Mononuclear cell (primary cell): ENCODE results near the gene AADAT. TPM values are rescaled to one million over a fixed set of nuclear protein-coding genes. Genes with fewer than 3 reads are reported as not detected.
"Not testable (repeated sequence)": the region's sequence is repeated elsewhere in the genome, so short reads cannot be mapped to it uniquely, and the experiment has no call there.

Source experiments
- H3K27me3 ChIP-seq: 2 replicates; pipeline ENCODE4 v1.6.0; 2011; ENCODE audit warnings: low read length, control low read depth; ENCODE audit not compliant: insufficient read depth
- H3K4me1 ChIP-seq: 2 replicates; pipeline ENCODE4 v1.5.1; 2011; ENCODE audit warnings: mild to moderate bottlenecking, low read length, control low read depth; ENCODE audit not compliant: insufficient read depth
- H3K4me3 ChIP-seq: 2 replicates; pipeline ENCODE4 v1.5.1; 2011; ENCODE audit warnings: mild to moderate bottlenecking, low read length, moderate library complexity
- H3K9me3 ChIP-seq: 2 replicates; pipeline ENCODE4 v1.5.1; 2011; ENCODE audit warnings: low read depth, mild to moderate bottlenecking, control low read depth, low read length
- total RNA-seq: library from RNA; depleted of rRNA; stranded (reverse); fragments of >200 nt; gene quantifications from one replicate; pipeline ENCODE4 v1.2.3, GENCODE V29; 2012

The AADAT gene
- total RNA-seq, 1 donor, result not detected

DNA sequence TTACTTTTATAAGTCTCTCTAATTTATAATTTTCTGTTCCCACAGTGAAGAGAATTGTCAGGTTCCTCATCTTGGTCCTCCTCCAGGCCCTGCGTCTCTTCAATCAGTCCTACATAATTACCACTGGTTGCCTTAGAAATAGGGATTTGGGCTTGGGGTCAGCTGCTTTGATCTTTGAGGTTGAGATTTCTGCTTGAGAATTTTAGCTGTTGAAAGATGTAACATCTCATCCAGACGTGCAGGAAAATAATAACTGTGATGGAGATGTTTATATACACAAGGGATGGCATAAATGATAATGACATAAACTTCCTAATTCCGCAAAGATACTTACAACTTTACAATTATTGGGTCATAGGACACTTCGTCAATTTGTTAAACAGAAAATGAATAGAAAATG, 30.3 kb downstream of the AADAT start:
- no peaks in the 10 kb centered on the region for H3K27me3 ChIP-seq
- H3K9me3 ChIP-seq, result no peaks in the 10 kb centered on the region
- H3K4me3 ChIP-seq, result no peak overlapping the region
- H3K4me1 ChIP-seq, result no peaks in the 10 kb centered on the region

DNA sequence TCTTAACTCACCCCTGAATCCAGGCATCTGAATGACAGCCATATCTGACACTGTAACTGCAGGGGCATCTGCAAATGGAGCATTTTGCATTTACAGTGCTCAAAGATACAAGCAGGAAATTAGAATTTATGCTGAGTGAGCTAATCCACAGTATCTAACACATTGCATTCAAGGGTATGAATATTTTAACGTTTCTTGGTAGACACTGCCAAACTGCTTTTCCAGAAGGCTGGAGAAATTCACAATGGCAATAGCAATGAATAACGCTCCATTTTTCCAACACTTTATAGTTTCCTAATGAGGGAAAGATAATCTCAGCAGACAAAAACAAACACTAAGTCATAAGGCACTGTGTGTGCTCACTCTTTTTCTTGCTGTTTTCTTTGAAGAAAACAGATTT, 30.9 kb downstream of the AADAT start:
- H3K27me3 ChIP-seq, result no peaks in the 10 kb centered on the region
- no peaks in the 10 kb centered on the region for H3K9me3 ChIP-seq
- no peak overlapping the region for H3K4me3 ChIP-seq
- H3K4me1 ChIP-seq, result no peaks in the 10 kb centered on the region

DNA sequence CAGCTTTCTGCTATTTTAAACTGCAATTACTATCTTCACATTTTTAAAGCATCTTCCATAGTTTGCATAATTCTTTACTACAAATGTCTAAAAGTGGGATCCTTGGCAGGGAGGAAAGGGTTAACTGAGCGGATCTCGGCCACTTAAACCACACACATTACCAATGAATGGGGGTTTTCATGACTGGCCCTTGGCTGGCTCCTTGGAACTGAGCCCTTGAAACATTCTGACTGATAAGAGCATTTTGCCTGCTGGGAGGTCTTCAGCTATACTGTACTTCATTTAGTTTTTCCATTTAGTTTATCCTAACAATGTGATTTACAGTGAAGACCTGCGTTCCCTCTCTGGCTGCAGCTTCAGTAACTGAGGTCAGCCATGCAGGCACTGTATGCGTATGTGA, 31.9 kb downstream of the AADAT start:
- Histone ChIP-seq H3K4me1 (no peaks in the 10 kb centered on the region), H3K4me3 (no peak overlapping the region), H3K9me3 (no peaks in the 10 kb centered on the region), H3K27me3 (no peaks in the 10 kb centered on the region)

DNA sequence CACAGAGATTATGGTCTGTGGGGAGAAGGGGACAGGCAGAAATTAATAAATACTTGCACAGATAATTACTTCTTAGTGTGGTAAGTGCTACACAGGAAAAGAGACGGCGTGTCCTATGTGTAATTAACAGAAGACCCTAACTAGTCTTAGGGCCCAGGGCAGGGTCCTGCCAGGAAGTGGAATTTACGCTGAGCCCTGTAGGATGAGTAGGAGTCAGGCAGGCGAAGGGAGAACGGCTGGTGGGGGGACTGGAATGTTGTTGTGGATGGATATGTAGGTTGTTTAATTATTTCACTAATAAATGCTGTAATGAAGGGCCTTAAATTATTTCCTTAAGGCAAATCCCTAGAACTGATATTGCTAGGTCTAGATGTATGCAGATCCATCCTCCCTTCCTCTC, 36.8 kb downstream of the AADAT start:
- H3K4me3 ChIP-seq, result no peak overlapping the region
- no peaks in the 10 kb centered on the region for H3K4me1 ChIP-seq
- H3K27me3 ChIP-seq, result no peaks in the 10 kb centered on the region
- no peaks in the 10 kb centered on the region for H3K9me3 ChIP-seq

DNA sequence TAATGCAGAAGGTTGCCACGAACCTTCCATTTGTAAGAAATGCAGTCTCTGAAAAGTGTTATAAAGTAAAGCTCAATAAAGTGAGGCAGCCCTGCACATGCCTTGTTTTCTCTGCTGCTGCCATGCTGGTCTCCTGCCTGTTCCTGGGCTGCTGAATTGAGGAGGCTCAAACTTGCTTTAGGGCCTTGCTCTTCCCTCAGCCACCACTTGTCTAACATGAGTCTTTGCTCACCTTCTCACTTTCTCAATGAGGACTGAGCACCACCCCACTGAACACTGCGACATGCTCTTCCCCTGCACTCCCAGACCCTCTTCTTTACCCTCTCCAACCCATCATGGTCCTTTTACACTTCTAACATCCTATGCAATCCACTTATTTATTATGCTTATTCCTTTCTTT, 38.4 kb downstream of the AADAT start:
- no peaks in the 10 kb centered on the region for H3K27me3 ChIP-seq
- no peak overlapping the region for H3K4me3 ChIP-seq
- H3K4me1 ChIP-seq, result no peaks in the 10 kb centered on the region
- H3K9me3 ChIP-seq, result no peaks in the 10 kb centered on the region

DNA sequence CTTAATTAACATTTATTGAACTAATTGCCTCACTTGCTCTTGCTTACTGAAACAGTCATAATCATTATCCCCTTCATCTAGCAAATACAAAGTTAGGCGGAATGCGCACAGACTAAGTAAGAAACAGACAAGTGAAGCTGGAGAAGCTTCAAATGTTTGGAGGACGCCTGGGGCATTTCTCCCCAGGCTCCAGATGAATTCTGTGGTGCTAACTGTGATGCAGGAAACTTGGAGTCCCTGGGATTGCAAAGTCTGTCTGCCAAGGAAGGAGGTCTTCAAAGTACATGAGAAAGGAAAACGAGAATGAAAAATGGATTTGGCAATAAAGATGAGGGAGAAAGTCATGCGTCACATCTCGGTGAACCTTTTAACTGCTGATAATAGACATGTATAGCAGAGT, 40.0 kb downstream of the AADAT start:
- Histone ChIP-seq H3K9me3 (no peaks in the 10 kb centered on the region), H3K4me1 (no peaks in the 10 kb centered on the region), H3K27me3 (no peaks in the 10 kb centered on the region), H3K4me3 (no peak overlapping the region)

DNA sequence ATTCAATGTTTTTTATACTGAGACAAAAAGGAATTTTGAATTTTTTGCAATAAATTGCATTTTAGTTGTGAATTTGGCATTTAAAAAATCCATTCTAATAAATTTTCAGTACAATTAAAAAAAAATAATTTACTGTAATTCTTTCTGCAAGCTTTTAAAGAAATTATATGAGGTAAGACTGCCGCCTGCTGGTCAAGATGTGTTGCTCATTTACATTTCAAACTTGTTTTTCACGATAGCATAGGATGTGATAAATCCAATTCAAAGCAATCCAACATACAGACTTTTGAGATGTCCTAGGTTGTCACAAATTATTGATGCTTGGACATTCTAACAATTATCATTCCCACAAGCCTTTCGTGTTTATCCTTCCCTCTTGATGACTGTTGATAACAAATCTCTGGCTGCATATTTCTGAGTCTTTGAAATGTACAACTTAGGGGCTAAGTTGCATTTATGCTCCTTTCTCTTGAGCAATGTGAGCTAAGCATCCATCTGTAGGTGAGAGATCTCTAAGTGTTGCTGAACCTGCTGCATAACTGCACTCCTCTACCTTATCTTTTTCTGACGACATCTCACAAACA, 41.9 kb downstream of the AADAT start:
- no peak overlapping the region for H3K4me3 ChIP-seq
- H3K4me1 ChIP-seq, result no peaks in the 10 kb centered on the region
- H3K27me3 ChIP-seq, result no peaks in the 10 kb centered on the region
- H3K9me3 ChIP-seq, result no peaks in the 10 kb centered on the region

DNA sequence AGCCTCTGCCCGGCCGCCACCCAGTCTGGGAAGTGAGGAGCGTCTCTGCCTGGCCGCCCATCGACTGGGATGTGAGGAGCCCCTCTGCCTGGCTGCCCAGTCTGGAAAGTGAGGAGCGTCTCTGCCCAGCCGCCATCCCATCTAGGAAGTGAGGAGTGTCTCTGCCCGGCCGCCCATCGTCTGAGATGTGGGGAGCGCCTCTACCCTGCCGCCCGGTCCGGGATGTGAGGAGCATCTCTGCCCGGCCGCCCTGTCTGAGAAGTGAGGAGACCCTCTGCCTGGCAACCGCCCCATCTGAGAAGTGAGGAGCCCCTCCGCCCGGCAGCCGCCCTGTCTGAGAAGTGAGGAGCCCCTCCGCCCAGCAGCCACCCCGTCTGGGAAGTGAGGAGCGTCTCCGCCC, 43.6 kb downstream of the AADAT start:
- H3K27me3 ChIP-seq, H3K9me3 ChIP-seq, H3K4me3 ChIP-seq, H3K4me1 ChIP-seq: not testable (repeated sequence)

DNA sequence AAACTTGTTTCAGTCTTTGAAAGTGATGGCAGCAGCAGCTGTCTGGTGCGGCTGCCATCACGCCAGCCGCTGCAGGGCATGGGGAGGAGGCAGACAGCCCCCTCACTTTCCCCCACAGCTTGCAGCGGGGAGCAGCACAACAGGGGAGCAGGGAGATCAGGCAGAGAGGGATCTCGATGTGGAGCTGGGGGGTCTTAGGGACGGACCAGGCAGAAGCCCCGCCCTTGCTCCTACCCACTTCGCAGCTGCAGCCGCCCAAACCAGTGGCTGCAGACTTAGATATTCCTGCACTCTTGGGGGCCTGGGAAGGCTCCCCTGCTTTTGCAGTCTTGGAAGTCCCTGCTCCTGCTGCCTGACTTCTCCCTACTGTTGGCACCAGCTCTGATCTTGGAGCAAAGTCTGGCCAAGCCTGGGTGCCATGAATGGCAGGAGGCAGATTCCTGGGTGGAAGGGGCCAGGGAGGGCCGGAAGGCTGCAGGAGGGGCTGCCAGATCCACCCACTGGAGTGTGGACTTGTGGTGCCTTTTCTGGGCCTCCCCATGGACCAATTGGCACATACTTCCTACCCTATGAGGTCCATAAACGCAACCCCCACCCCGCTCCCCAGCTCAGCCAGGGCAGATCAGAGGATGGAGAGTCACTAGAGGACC, 49.6 kb downstream of the AADAT start:
- H3K9me3 ChIP-seq, result no peaks in the 10 kb centered on the region
- H3K4me1 ChIP-seq, result no peaks in the 10 kb centered on the region
- no peak overlapping the region for H3K4me3 ChIP-seq
- no peaks in the 10 kb centered on the region for H3K27me3 ChIP-seq

DNA sequence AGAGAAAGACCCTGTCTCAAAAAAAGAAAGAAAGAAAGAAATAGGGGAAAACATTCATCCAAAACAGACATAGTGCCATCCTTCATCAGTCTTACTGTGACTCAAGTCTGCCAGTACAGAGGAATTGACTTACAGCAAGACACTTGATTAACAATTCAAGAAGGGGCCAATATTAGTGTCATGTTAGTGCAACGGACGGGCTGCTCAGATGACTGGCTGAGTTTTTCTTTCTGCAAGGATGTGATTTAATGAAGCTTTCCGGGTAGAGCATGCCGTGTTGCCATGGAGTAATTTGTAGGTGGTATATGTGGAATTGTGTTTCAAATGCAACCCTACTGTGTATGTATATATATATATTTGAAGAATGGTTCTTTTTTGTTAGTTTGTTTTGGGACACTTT, 51.0 kb downstream of the AADAT start:
- no peak overlapping the region for H3K4me3 ChIP-seq
- H3K27me3 ChIP-seq, result no peaks in the 10 kb centered on the region
- H3K4me1 ChIP-seq, result no peaks in the 10 kb centered on the region
- H3K9me3 ChIP-seq, result no peaks in the 10 kb centered on the region

DNA sequence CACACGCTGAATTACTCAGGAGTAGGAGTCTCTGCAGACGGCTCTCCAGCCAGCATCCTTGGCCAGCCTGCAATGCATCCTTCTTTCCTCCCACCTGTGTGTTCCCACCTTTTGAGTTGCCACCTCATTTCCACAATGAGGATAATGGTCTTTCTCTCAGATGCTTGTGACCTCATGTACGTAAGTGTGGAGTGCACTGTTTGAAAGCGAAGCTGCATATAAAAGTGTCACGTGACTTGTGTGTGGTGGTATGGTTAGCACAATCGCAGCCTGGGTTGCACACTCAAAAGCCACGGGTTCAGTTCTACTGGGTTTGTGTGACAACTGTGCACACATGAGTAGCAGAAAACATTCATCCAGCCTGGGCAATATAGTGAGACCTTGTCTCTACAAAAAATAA, 51.5 kb downstream of the AADAT start:
- H3K9me3 ChIP-seq, result no peaks in the 10 kb centered on the region
- no peak overlapping the region for H3K4me3 ChIP-seq
- no peaks in the 10 kb centered on the region for H3K4me1 ChIP-seq
- no peaks in the 10 kb centered on the region for H3K27me3 ChIP-seq

DNA sequence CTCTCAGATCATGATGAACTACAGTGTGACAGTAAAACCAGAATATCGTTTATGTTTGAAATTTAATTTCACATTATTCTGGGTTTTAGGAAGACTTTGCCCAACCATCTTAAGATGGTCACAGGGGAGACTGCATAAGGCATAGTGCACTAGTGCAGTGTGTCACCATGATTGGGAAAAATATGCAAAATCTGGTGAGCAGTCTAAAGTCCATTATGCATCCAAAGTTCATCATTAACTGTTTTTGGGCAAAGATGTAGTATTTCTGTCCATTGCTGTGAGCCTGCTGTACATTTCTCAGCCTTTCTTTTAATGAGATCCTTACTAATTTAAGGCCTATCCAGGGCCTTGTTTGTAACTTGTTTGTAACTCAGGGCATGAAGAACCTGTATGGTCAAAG, 52.3 kb downstream of the AADAT start:
- H3K9me3 ChIP-seq, result no peaks in the 10 kb centered on the region
- H3K27me3 ChIP-seq, result no peaks in the 10 kb centered on the region
- no peak overlapping the region for H3K4me3 ChIP-seq
- no peaks in the 10 kb centered on the region for H3K4me1 ChIP-seq

DNA sequence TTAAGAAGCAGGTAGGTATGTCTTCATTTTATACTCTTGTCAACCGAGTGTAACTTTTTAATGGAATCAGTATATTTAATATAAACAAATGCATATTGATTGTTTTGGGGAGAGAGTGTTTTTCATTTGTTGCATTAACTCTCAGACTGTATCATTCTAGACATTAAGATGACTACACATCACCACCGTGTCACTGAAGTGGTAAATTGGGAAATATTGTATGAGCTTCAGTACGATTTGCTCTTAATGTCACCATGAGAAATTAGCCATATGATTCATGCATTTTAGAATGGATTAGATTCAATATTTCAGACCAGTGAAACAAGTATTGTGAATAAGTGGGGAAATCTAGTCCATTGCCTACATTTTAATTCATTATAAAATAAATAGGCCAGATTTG, 53.9 kb downstream of the AADAT start:
- Histone ChIP-seq H3K27me3 (no peaks in the 10 kb centered on the region), H3K9me3 (no peaks in the 10 kb centered on the region), H3K4me1 (no peaks in the 10 kb centered on the region), H3K4me3 (no peak overlapping the region)

DNA sequence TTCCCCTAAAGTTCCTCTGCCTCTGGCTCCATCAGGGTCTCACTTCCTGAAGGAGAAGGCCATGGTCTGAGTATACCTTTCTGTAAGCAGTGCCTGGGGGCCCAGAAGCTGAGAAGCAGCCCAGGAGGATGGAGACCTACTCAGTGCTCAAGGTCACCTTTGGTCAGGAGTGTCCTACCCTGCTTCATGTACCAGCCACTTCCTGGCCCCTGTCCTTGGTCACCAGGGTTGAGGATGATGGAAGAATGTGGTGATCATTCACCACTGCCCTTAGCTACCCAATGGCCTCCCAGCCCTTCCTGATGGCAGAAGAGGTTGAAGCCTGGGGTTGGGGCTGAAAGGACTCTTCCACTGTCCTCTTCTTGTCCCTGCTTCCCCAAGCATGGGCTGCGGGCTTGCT, 54.5 kb downstream of the AADAT start:
- no peaks in the 10 kb centered on the region for H3K4me1 ChIP-seq
- H3K9me3 ChIP-seq, result no peaks in the 10 kb centered on the region
- no peak overlapping the region for H3K4me3 ChIP-seq
- no peaks in the 10 kb centered on the region for H3K27me3 ChIP-seq

DNA sequence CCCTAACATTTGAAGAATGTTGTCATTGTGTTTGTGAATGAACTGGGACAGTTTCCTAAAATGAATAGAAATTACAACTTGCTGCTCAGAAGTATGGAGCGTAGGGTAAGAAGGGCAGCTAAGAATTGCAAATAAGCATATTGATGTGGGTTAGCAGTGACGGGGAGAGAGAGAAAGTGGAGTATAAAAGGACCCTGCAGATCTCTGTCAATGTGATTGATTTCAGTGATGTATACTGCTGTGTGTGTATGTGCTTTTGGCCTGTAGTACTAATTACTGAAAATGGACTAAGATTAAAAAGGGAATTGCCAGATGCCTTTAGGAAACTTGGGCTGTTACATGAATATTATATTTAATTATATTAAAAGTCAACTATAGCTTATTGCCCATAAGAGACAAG, 55.8 kb downstream of the AADAT start:
- H3K4me3 ChIP-seq, result no peak overlapping the region
- no peaks in the 10 kb centered on the region for H3K9me3 ChIP-seq
- H3K27me3 ChIP-seq, result peaks cover 2% of the 10 kb centered on the region
- no peaks in the 10 kb centered on the region for H3K4me1 ChIP-seq

DNA sequence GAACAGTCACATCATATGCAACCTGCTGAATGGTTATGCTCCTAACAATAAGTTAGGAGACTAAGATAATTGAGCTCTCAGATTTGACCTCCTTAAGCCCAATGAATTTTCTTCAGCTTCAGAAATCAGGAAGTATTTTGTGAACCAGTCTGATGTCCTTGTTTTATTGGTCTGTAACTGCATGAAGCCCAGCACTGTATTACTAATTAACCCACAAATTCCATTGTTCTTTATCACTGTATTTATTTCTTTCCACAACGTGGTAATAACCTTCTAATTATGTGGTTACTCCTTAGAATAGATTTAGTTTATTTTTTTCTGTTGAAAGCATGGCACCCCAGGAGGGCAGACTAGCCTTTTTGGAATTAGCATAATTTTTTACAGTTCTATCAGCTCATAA, 59.6 kb downstream of the AADAT start:
- Histone ChIP-seq H3K27me3 (peaks cover 25% of the 10 kb centered on the region), H3K4me1 (peaks cover 14% of the 10 kb centered on the region), H3K4me3 (no peak overlapping the region), H3K9me3 (no peaks in the 10 kb centered on the region)
